Liver (tissue), 9 donors: ENCODE data around the gene TRERF1. TPM values are rescaled to one million over a fixed set of nuclear protein-coding genes. Genes with fewer than 3 reads are reported as not detected.

Experiments
- DNase-seq: peaks from one replicate; pipeline ENCODE4 v3.0.0-alpha.2; 2017; ENCODE audit warnings: low spot score
- H3K27ac ChIP-seq, 2 donors: one replicate each; pipeline ENCODE4 v1.7.0; 2013; ENCODE audit warnings: inconsistent platforms in 2 of 2, low read length in 2 of 2, control low read depth in 1 of 2, low read depth in 1 of 2, mild to moderate bottlenecking in 1 of 2
- H3K27me3 ChIP-seq, 4 donors: one replicate each; pipeline versions ENCODE4 v1.6.1 to v1.7.0; 2013; ENCODE audit warnings: low read length in 3 of 4, inconsistent platforms in 1 of 4, mild to moderate bottlenecking in 1 of 4, moderate library complexity in 1 of 4; ENCODE audit not compliant: control insufficient read depth in 4 of 4, insufficient read depth in 4 of 4
- H3K36me3 ChIP-seq, 4 donors: one replicate each; pipeline versions ENCODE4 v1.6.1 to v1.7.0; 2013; ENCODE audit warnings: low read length in 3 of 4, mild to moderate bottlenecking in 3 of 4, low read depth in 1 of 4, moderate library complexity in 1 of 4; ENCODE audit not compliant: control insufficient read depth in 4 of 4, insufficient read depth in 3 of 4
- H3K4me1 ChIP-seq, 4 donors: one replicate each; pipeline versions ENCODE4 v1.6.1 to v1.7.0; 2013; ENCODE audit warnings: low read length in 3 of 4, mild to moderate bottlenecking in 3 of 4, moderate library complexity in 1 of 4; ENCODE audit not compliant: control insufficient read depth in 4 of 4, insufficient read depth in 4 of 4
- H3K4me3 ChIP-seq, 3 donors: one replicate each; pipeline versions ENCODE4 v1.6.1 to v1.7.0; 2013; ENCODE audit warnings: low read length in 3 of 3, control low read depth in 1 of 3, low read depth in 1 of 3, mild to moderate bottlenecking in 1 of 3
- H3K9ac ChIP-seq, 2 donors: one replicate each; pipeline ENCODE4 v1.7.0; 2013; ENCODE audit warnings: low read length in 2 of 2, mild to moderate bottlenecking in 2 of 2, moderate library complexity in 2 of 2, control low read depth in 1 of 2, low read depth in 1 of 2
- H3K9me3 ChIP-seq, 4 donors: one replicate each; pipeline versions ENCODE4 v1.6.1 to v1.7.0; 2013; ENCODE audit warnings: low read length in 3 of 4; ENCODE audit not compliant: control insufficient read depth in 4 of 4
- FOXA1 ChIP-seq: IDR thresholded peaks from 2 replicates; pipeline ENCODE4 v1.6.1; 2016; ENCODE audit warnings: antibody characterized with exemption
- FOXA2 ChIP-seq: IDR thresholded peaks from 2 replicates; pipeline ENCODE4 v1.6.1; 2016; ENCODE audit warnings: antibody characterized with exemption
- GABPA ChIP-seq, 2 donors: IDR thresholded peaks in 1 of 2; conservative IDR thresholded peaks in 1 of 2; 2 replicates each; pipeline ENCODE4 v1.6.1; 2016; ENCODE audit warnings: antibody characterized with exemption in 2 of 2, mild to moderate bottlenecking in 1 of 2, moderate library complexity in 1 of 2
- HNF4A ChIP-seq, 2 donors: conservative IDR thresholded peaks; 2 replicates each; pipeline ENCODE4 v1.6.1; 2016; ENCODE audit warnings: antibody characterized with exemption in 2 of 2, mild to moderate bottlenecking in 2 of 2
- JUND ChIP-seq, 2 donors: IDR thresholded peaks; 2 replicates each; pipeline ENCODE4 v1.6.1; 2016; ENCODE audit warnings: antibody characterized with exemption in 2 of 2
- RAD21 ChIP-seq, 2 donors: IDR thresholded peaks; 2 replicates each; pipeline ENCODE4 v1.6.1; 2016; ENCODE audit warnings: antibody characterized with exemption in 2 of 2, mild to moderate bottlenecking in 2 of 2
- RXRA ChIP-seq, 2 donors: IDR thresholded peaks; 2 replicates each; pipeline ENCODE4 v1.6.1; 2017 to 2018; ENCODE audit warnings: antibody characterized with exemption in 2 of 2, mild to moderate bottlenecking in 1 of 2
- SP1 ChIP-seq: IDR thresholded peaks from 2 replicates; pipeline ENCODE4 v1.6.1; 2018; ENCODE audit warnings: antibody characterized with exemption, mild to moderate bottlenecking
- TAF1 ChIP-seq: conservative IDR thresholded peaks from 2 replicates; pipeline ENCODE4 v1.6.1; 2016; ENCODE audit warnings: antibody characterized with exemption, mild to moderate bottlenecking
- YY1 ChIP-seq: IDR thresholded peaks from 2 replicates; pipeline ENCODE4 v1.6.1; 2016; ENCODE audit warnings: antibody characterized with exemption, mild to moderate bottlenecking
- WGBS: extraction: QIAGEN DNeasy Blood & Tissue Kit; methylation state at CpG from one replicate; pipeline ENCODE4 v1.1.7; 2013; 5-methylcytosine and 5-hydroxymethylcytosine counted together
- polyA plus RNA-seq, 2 donors: library from polyadenylated mRNA; stranded (reverse) in 1 of 2; unstranded in 1 of 2; fragments of 200-250 nt in 1 of 2; fragments of >200 nt in 1 of 2; fragmentation: Nextera tagmentation in 1 of 2; extraction: Ambion mirVana in 1 of 2; gene quantifications; one replicate each; pipeline versions ENCODE4 v1.2.1 to v1.2.3, GENCODE V29; 2013 to 2015
- total RNA-seq, 2 donors: library from RNA; depleted of rRNA; stranded (reverse); fragments of >200 nt; gene quantifications; one replicate each; pipeline ENCODE4 v1.2.3, GENCODE V29; 2014
- TF ChIP-seq, protein P1 (sequence below): IDR thresholded peaks from 2 replicates; pipeline ENCODE4 v1.6.1; 2016; ENCODE audit warnings: antibody characterized with exemption, mild to moderate bottlenecking
- TF ChIP-seq, protein P2 (sequence below): fragments of 150-350 bp; IDR thresholded peaks from 2 replicates; pipeline ENCODE4 v1.5.1; 2017; ENCODE audit warnings: improper control_type of control experiment, low read depth, low read length; ENCODE audit not compliant: missing input control
- TF ChIP-seq, protein P3 (sequence below): IDR thresholded peaks from 2 replicates; pipeline ENCODE4 v1.6.1; 2016; ENCODE audit warnings: antibody characterized with exemption
- donor health status: healthy.
- donor health status: healthy.
- donor health status: healthy.
- donor health status: healthy.
- donor health status: healthy.

TRERF1 gene
- total and polyA plus RNA-seq, 4 donors: 0.33 to 1.3 (median 0.68) TPM

DNA sequence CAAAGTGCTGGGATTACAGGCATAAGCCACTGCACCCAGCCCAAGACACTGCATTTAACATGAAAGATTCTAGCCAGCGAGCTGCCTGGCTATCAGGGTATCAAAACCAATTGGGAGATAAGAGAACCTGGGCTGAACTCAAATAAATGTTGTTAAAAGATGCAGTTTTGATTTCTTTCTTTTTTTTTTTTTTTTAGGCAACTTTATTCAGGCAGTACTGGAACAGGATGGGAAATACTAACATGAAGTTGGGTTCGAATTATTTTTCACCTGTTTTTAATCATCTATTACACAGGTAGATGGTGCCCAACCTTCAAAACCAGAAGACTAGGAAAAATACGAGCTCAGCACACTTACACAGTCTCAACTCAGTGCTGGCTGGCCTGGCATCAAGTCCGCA lies 63.7 kb downstream of the TRERF1 start:
- WGBS: 86% methylated on average over 4 of the region's 4 CpGs
- no peaks in the 10 kb centered on the region for H3K9me3 ChIP-seq
- H3K9ac ChIP-seq: no peak overlapping the region
- H3K36me3 ChIP-seq: no peaks in the 10 kb centered on the region
- H3K4me3 ChIP-seq: no peak overlapping the region
- no peaks in the 10 kb centered on the region for H3K27me3 ChIP-seq
- H3K4me1 ChIP-seq: no peaks in the 10 kb centered on the region
- no peak overlapping the region for H3K27ac ChIP-seq
- TF ChIP-seq RAD21 (IDR thresholded peaks at IDR 0.05): no peak
- TF ChIP-seq SP1: no peak
- TF ChIP-seq FOXA2: no peak
- TF ChIP-seq, protein P1, sequence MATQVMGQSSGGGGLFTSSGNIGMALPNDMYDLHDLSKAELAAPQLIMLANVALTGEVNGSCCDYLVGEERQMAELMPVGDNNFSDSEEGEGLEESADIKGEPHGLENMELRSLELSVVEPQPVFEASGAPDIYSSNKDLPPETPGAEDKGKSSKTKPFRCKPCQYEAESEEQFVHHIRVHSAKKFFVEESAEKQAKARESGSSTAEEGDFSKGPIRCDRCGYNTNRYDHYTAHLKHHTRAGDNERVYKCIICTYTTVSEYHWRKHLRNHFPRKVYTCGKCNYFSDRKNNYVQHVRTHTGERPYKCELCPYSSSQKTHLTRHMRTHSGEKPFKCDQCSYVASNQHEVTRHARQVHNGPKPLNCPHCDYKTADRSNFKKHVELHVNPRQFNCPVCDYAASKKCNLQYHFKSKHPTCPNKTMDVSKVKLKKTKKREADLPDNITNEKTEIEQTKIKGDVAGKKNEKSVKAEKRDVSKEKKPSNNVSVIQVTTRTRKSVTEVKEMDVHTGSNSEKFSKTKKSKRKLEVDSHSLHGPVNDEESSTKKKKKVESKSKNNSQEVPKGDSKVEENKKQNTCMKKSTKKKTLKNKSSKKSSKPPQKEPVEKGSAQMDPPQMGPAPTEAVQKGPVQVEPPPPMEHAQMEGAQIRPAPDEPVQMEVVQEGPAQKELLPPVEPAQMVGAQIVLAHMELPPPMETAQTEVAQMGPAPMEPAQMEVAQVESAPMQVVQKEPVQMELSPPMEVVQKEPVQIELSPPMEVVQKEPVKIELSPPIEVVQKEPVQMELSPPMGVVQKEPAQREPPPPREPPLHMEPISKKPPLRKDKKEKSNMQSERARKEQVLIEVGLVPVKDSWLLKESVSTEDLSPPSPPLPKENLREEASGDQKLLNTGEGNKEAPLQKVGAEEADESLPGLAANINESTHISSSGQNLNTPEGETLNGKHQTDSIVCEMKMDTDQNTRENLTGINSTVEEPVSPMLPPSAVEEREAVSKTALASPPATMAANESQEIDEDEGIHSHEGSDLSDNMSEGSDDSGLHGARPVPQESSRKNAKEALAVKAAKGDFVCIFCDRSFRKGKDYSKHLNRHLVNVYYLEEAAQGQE: no peak
- TF ChIP-seq, protein P2, sequence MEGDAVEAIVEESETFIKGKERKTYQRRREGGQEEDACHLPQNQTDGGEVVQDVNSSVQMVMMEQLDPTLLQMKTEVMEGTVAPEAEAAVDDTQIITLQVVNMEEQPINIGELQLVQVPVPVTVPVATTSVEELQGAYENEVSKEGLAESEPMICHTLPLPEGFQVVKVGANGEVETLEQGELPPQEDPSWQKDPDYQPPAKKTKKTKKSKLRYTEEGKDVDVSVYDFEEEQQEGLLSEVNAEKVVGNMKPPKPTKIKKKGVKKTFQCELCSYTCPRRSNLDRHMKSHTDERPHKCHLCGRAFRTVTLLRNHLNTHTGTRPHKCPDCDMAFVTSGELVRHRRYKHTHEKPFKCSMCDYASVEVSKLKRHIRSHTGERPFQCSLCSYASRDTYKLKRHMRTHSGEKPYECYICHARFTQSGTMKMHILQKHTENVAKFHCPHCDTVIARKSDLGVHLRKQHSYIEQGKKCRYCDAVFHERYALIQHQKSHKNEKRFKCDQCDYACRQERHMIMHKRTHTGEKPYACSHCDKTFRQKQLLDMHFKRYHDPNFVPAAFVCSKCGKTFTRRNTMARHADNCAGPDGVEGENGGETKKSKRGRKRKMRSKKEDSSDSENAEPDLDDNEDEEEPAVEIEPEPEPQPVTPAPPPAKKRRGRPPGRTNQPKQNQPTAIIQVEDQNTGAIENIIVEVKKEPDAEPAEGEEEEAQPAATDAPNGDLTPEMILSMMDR: no peak
- TF ChIP-seq YY1: no peak
- TF ChIP-seq GABPA (IDR thresholded peaks at IDR 0.05 in 1 of 2, conservative IDR thresholded peaks at IDR 0.05 in 1 of 2): no peak
- no peak for DNase-seq

DNA sequence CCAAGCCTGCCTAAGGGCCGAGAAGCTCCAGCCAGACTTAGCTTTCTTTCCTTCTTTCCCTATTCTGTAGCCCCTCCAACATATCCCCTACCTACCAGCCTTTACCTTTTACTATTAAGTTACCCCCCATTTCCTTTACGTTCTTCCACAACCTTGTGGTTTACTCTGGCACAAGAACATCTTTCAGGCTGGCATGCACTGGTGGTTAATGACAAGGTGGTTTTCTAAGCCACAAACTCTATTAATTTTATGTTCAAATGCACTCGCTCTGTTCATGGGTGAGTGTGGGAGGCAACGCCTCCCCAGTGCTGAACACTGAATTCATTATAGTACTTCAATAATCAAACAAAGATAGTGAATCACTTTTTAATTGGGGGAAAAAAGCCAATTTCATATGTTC lies 64.4 kb downstream of the TRERF1 start:
- H3K9me3 ChIP-seq: no peaks in the 10 kb centered on the region
- TF ChIP-seq FOXA1: no peak
- TF ChIP-seq RAD21 (IDR thresholded peaks at IDR 0.05): no peak
- no peak for TF ChIP-seq YY1
- no peak for TF ChIP-seq SP1
- no peak for TF ChIP-seq GABPA (IDR thresholded peaks at IDR 0.05 in 1 of 2, conservative IDR thresholded peaks at IDR 0.05 in 1 of 2)
- TF ChIP-seq, protein P2: no peak
- TF ChIP-seq RXRA (IDR thresholded peaks at IDR 0.05): no peak
- no peak for TF ChIP-seq HNF4A (conservative IDR thresholded peaks at IDR 0.05)
- TF ChIP-seq, protein P3, sequence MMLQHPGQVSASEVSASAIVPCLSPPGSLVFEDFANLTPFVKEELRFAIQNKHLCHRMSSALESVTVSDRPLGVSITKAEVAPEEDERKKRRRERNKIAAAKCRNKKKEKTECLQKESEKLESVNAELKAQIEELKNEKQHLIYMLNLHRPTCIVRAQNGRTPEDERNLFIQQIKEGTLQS: no peak
- no peak for TF ChIP-seq FOXA2
- TF ChIP-seq JUND (IDR thresholded peaks at IDR 0.05): no peak
- TF ChIP-seq TAF1: no peak
- H3K4me1 ChIP-seq: no peaks in the 10 kb centered on the region
- no peak overlapping the region for H3K27ac ChIP-seq
- no peaks in the 10 kb centered on the region for H3K36me3 ChIP-seq
- H3K4me3 ChIP-seq: no peak overlapping the region
- no peak for DNase-seq
- H3K27me3 ChIP-seq: no peaks in the 10 kb centered on the region
- WGBS: 78% methylated on average over 4 of the region's 4 CpGs
- no peak overlapping the region for H3K9ac ChIP-seq
